ENCODE results near the gene NEAT1. TPM values are rescaled to one million over a fixed set of nuclear protein-coding genes. Genes with fewer than 3 reads are reported as not detected.
"Not testable (repeated sequence)": the region's sequence is repeated elsewhere in the genome, so short reads cannot be mapped to it uniquely, and the experiment has no call there.

NEAT1 gene
- polyA plus RNA-seq, 3 donors, result 0.90 to 293 (median 1.3) TPM

GRCh38 chr11:65448418-65449105 is 26.0 kb downstream of the NEAT1 start:
- Histone ChIP-seq H3K79me2 (ENCODE audit: insufficient read depth, low read length) (no peaks in the 10 kb centered on the region), H3K4me1 (ENCODE audit: control insufficient read depth in 1 of 2, insufficient read depth in 2 of 2, low read length in 2 of 2) (peaks cover 14 to 17% of the 10 kb centered on the region in 2 donors), H2AFZ (ENCODE audit: insufficient read depth, low read depth, low read length, poor library complexity, severe bottlenecking) (no peak overlapping the region), H4K20me1 (ENCODE audit: insufficient read depth, low read length) (peaks cover 71% of the 10 kb centered on the region), H3K4me3 (replicated peaks in 1 of 3; ENCODE audit: low read depth in 2 of 3, low read length in 3 of 3) (peak overlapping the region in 1 of 3 experiments; percentile 5), H3K9me3 (replicated peaks in 1 of 2; ENCODE audit: control insufficient read depth in 1 of 2, insufficient read depth in 1 of 2, low read length in 2 of 2) (no peaks in the 10 kb centered on the region), H3K9ac (ENCODE audit: insufficient read depth, low read length, poor library complexity, severe bottlenecking) (no peak overlapping the region), H3K27ac (ENCODE audit: low read depth in 1 of 2, low read length in 2 of 2) (peak overlapping the region; percentile 30 to 68), H3K27me3 (ENCODE audit: control insufficient read depth in 2 of 2, insufficient read depth in 2 of 2, low read length in 2 of 2) (no peaks in the 10 kb centered on the region), H3K36me3 (replicated peaks in 1 of 2; ENCODE audit: control insufficient read depth in 1 of 2, insufficient read depth in 2 of 2, low read length in 2 of 2) (peaks cover 9 to 10% of the 10 kb centered on the region in 2 donors), H3K4me2 (replicated peaks; ENCODE audit: extremely low read depth, low read length, poor library complexity, severe bottlenecking) (no peak overlapping the region)
- peaks cover 0 to 4% (median 2%) of the 10 kb centered on the region in 3 donors for H3K27me3 Mint-ChIP-seq (ENCODE audit: low read depth in 3 of 3)
- H3K4me3 Mint-ChIP-seq, result peak overlapping the region in 1 of 2 donors; percentile 21
- peak in 1 of 3 donors; percentile 42 for DNase-seq
- WGBS (ENCODE audit: insufficient coverage), result 56% methylated on average over 1 of the region's 3 CpGs
- intact Hi-C loops (cut with micrococcal nuclease), result loop anchor here in 1 of 2 donors (10.0 kb wide), 1 partner anchor 84 kb away; no protein-coding TSS in a partner anchor
- H3K27ac Mint-ChIP-seq, result peak overlapping the region in 6 of 7 donors; percentile 30 to 89 (median 62)
- TF ChIP-seq CTCF (IDR thresholded peaks at IDR 0.05), result no peak
- H3K9me3 Mint-ChIP-seq, result peaks cover 0 to 11% (median 0%) of the 10 kb centered on the region in 7 donors
- H3K36me3 Mint-ChIP-seq, result peaks cover 13 to 19% of the 10 kb centered on the region in 2 donors
- H3K4me1 Mint-ChIP-seq, result peaks cover 34% of the 10 kb centered on the region

- H3K27me3 ChIP-seq (ENCODE audit: control insufficient read depth in 2 of 2, insufficient read depth in 2 of 2, low read length in 2 of 2); H3K79me2 ChIP-seq (ENCODE audit: insufficient read depth, low read length); H3K4me2 ChIP-seq (replicated peaks; ENCODE audit: extremely low read depth, low read length, poor library complexity, severe bottlenecking); H3K4me3 Mint-ChIP-seq; DNase-seq; H3K9me3 ChIP-seq (replicated peaks in 1 of 2; ENCODE audit: control insufficient read depth in 1 of 2, insufficient read depth in 1 of 2, low read length in 2 of 2); H2AFZ ChIP-seq (ENCODE audit: insufficient read depth, low read depth, low read length, poor library complexity, severe bottlenecking); H3K4me3 ChIP-seq (replicated peaks in 1 of 3; ENCODE audit: low read depth in 2 of 3, low read length in 3 of 3); H3K36me3 Mint-ChIP-seq; H3K27ac ChIP-seq (ENCODE audit: low read depth in 1 of 2, low read length in 2 of 2); H3K36me3 ChIP-seq (replicated peaks in 1 of 2; ENCODE audit: control insufficient read depth in 1 of 2, insufficient read depth in 2 of 2, low read length in 2 of 2); H3K27ac Mint-ChIP-seq; intact Hi-C loops (cut with micrococcal nuclease); H3K9ac ChIP-seq (ENCODE audit: insufficient read depth, low read length, poor library complexity, severe bottlenecking): not testable (repeated sequence)
- WGBS (ENCODE audit: insufficient coverage), result no CpG with 5 or more reads among the region's 30 CpGs
- Histone ChIP-seq H4K20me1 (ENCODE audit: insufficient read depth, low read length) (peaks cover 57% of the 10 kb centered on the region), H3K4me1 (ENCODE audit: control insufficient read depth in 1 of 2, insufficient read depth in 2 of 2, low read length in 2 of 2) (peaks cover 33 to 35% of the 10 kb centered on the region in 2 donors)
- H3K27me3 Mint-ChIP-seq (ENCODE audit: low read depth in 3 of 3), result peaks cover 0 to 11% (median 2%) of the 10 kb centered on the region in 3 donors
- H3K4me1 Mint-ChIP-seq, result peaks cover 50% of the 10 kb centered on the region
- peaks cover 0 to 10% (median 0%) of the 10 kb centered on the region in 7 donors for H3K9me3 Mint-ChIP-seq
Measured at GRCh38 chr11:65451301-65451700, 28.7 kb downstream of the NEAT1 start.

GRCh38 chr11:65452259-65452658 is 29.7 kb downstream of the NEAT1 start:
- H3K27me3 ChIP-seq (ENCODE audit: control insufficient read depth in 2 of 2, insufficient read depth in 2 of 2, low read length in 2 of 2); intact Hi-C loops (cut with micrococcal nuclease); H3K79me2 ChIP-seq (ENCODE audit: insufficient read depth, low read length); H2AFZ ChIP-seq (ENCODE audit: insufficient read depth, low read depth, low read length, poor library complexity, severe bottlenecking); DNase-seq; H3K36me3 Mint-ChIP-seq; H3K36me3 ChIP-seq (replicated peaks in 1 of 2; ENCODE audit: control insufficient read depth in 1 of 2, insufficient read depth in 2 of 2, low read length in 2 of 2); H3K9me3 ChIP-seq (replicated peaks in 1 of 2; ENCODE audit: control insufficient read depth in 1 of 2, insufficient read depth in 1 of 2, low read length in 2 of 2); H3K9ac ChIP-seq (ENCODE audit: insufficient read depth, low read length, poor library complexity, severe bottlenecking); H3K9me3 Mint-ChIP-seq: not testable (repeated sequence)
- Histone ChIP-seq H3K27ac (ENCODE audit: low read depth in 1 of 2, low read length in 2 of 2) (peak overlapping the region in 1 of 2 donors; percentile 74), H3K4me2 (replicated peaks; ENCODE audit: extremely low read depth, low read length, poor library complexity, severe bottlenecking) (peak overlapping the region; percentile 59), H3K4me3 (replicated peaks in 1 of 3; ENCODE audit: low read depth in 2 of 3, low read length in 3 of 3) (peak overlapping the region in 1 of 3 experiments; percentile 57), H4K20me1 (ENCODE audit: insufficient read depth, low read length) (peaks cover 47% of the 10 kb centered on the region), H3K4me1 (ENCODE audit: control insufficient read depth in 1 of 2, insufficient read depth in 2 of 2, low read length in 2 of 2) (peaks cover 33 to 35% of the 10 kb centered on the region in 2 donors)
- Mint-ChIP-seq H3K4me3 (peak overlapping the region in 1 of 2 donors; percentile 93), H3K4me1 (peaks cover 55% of the 10 kb centered on the region), H3K27me3 (ENCODE audit: low read depth in 3 of 3) (peaks cover 0 to 11% (median 2%) of the 10 kb centered on the region in 3 donors), H3K27ac (peak overlapping the region in 6 of 7 donors; percentile 88 to 97 (median 95))
- no CpG with 5 or more reads among the region's 3 CpGs for WGBS (ENCODE audit: insufficient coverage)

Data from CD14-positive monocyte (primary cell).